GM18508 (cell line): ENCODE data around the gene FCGBP.

Source experiments
- ATAC-seq: cut with Tn5 transposase; IDR thresholded peaks from one replicate; pipeline ENCODE4 v1.9.1; 2021; ENCODE audit warnings: moderate number of reproducible peaks; ENCODE audit not compliant: insufficient read depth, unreplicated experiment

Gene FCGBP

GRCh38 chr19:39949026-39949747 lies 14.8 kb upstream of the FCGBP start:
- no peak for ATAC-seq

GRCh38 chr19:39946532-39946931 lies 12.1 kb upstream of the FCGBP start:
- ATAC-seq: no peak

GRCh38 chr19:39943586-39943985 lies 9.2 kb upstream of the FCGBP start:
- no peak for ATAC-seq

- ATAC-seq: no peak
Measured at GRCh38 chr19:39942366-39942730, 7.9 kb upstream of the FCGBP start.

GRCh38 chr19:39941615-39942365 lies 7.4 kb upstream of the FCGBP start:
- ATAC-seq: no peak

- ATAC-seq: no peak
Measured at GRCh38 chr19:39941151-39941550, 6.7 kb upstream of the FCGBP start.

- no peak for ATAC-seq
Measured at GRCh38 chr19:39940221-39940833, 5.9 kb upstream of the FCGBP start.

- no peak for ATAC-seq
Measured at GRCh38 chr19:39939556-39939955, 5.1 kb upstream of the FCGBP start.

GRCh38 chr19:39937787-39938186 lies 3.4 kb upstream of the FCGBP start:
- ATAC-seq: no peak

GRCh38 chr19:39937094-39937720 lies 2.8 kb upstream of the FCGBP start:
- no peak for ATAC-seq

- ATAC-seq: no peak
Measured at GRCh38 chr19:39936622-39937021, 2.2 kb upstream of the FCGBP start.

- no peak for ATAC-seq
Measured at GRCh38 chr19:39936020-39936419, 1.6 kb upstream of the FCGBP start.

GRCh38 chr19:39935364-39935661 lies 879 bp upstream of the FCGBP start:
- ATAC-seq: no peak

GRCh38 chr19:39929750-39930149 lies 4.7 kb downstream of the FCGBP start:
- ATAC-seq: no peak

- ATAC-seq: no peak
Measured at GRCh38 chr19:39928357-39928725, 6.1 kb downstream of the FCGBP start.

GRCh38 chr19:39927524-39928356 lies 6.7 kb downstream of the FCGBP start:
- ATAC-seq: no peak

- ATAC-seq: no peak
Measured at GRCh38 chr19:39927076-39927475, 7.4 kb downstream of the FCGBP start.

- ATAC-seq: no peak
Measured at GRCh38 chr19:39926170-39926760, 8.2 kb downstream of the FCGBP start.

GRCh38 chr19:39924952-39925351 lies 9.5 kb downstream of the FCGBP start:
- ATAC-seq: no peak

- no peak for ATAC-seq
Measured at GRCh38 chr19:39924389-39924788, 10.0 kb downstream of the FCGBP start.
